ENCODE data around the gene HSD17B11.
"Not testable (repeated sequence)": the region's sequence is repeated elsewhere in the genome, so short reads cannot be mapped to it uniquely, and the experiment has no call there.

HSD17B11 gene

GRCh38 chr4:87406462-87406861, 15.5 kb upstream of the HSD17B11 start:
- FAIRE-seq (no peak), DNase-seq (ENCODE audit: low spot score) (no peak)

GRCh38 chr4:87405211-87405820, 14.3 kb upstream of the HSD17B11 start:
- FAIRE-seq (no peak), DNase-seq (ENCODE audit: low spot score) (no peak)

DNA sequence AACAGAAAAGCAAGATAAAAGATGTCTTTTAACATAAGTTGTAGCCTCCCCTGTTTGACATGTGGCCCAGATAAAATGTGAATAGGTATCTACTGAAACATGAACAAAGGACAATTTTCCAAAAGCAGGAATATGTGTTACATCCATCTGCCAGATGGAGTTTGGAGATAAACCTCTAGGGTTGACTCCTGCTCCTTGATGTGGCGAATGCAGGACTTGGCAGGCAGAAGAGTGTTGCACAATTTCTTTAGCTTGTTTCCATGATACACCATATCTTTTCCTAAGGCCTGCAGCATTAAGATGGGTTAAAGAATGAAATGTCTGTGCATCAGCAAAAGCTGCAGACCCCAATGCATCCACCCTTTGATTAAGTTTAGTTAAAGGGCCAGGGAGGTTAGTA, 12.7 kb upstream of the HSD17B11 start:
- not testable (repeated sequence) for FAIRE-seq; DNase-seq (ENCODE audit: low spot score)

- DNase-seq (ENCODE audit: low spot score) (no peak), FAIRE-seq (no peak)
Measured at GRCh38 chr4:87399954-87400353, 9.0 kb upstream of the HSD17B11 start.

DNA sequence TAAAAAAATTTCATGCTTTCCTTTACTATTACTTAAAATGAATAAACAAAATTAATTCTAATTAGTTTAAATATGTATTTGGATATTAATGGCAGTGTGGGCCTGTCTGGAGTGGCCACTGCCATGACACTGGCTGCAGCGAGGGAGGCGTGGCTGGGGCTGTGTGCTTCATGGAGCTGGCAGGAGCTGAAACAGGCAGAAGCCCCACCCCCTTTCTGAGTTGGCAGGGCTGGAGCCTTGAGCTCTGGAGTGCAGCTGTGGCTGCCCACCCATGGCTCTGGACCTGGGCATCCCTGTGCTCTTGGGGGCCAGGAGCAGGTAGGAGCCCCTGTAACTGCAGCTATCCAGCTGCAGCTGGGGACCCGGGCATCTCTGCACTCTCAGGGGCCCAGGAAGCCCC, 8.2 kb upstream of the HSD17B11 start:
- DNase-seq (ENCODE audit: low spot score) (no peak), FAIRE-seq (no peak)

GRCh38 chr4:87395851-87396250, 4.9 kb upstream of the HSD17B11 start:
- FAIRE-seq = not testable (repeated sequence)

GRCh38 chr4:87395073-87395472, 4.1 kb upstream of the HSD17B11 start:
- not testable (repeated sequence) for DNase-seq (ENCODE audit: low spot score); FAIRE-seq

More at GRCh38 chr4:87395851-87396250, 4.9 kb upstream of the HSD17B11 start:
- DNase-seq (ENCODE audit: low spot score) = not testable (repeated sequence)

DNA sequence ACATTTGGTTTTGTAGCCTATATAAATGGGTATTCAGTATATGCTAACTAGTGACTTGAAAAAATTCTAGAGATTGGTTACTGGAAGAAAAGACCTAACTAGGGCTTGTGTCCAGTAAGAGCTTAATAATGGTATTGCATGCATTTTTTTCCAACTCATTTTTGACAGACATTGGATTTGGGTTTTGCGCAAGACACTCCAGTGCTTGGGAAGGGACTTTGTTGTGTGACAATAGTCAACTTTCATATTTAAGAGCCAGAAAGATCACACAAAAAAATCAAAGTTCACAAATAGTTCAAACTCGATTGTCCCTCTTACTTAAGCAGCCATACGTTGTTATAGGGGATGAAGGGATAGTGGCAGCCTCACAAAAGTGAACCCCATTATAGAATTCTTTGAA, 1.2 kb upstream of the HSD17B11 start:
- no peak for FAIRE-seq
- no peak for DNase-seq (ENCODE audit: low spot score)

DNA sequence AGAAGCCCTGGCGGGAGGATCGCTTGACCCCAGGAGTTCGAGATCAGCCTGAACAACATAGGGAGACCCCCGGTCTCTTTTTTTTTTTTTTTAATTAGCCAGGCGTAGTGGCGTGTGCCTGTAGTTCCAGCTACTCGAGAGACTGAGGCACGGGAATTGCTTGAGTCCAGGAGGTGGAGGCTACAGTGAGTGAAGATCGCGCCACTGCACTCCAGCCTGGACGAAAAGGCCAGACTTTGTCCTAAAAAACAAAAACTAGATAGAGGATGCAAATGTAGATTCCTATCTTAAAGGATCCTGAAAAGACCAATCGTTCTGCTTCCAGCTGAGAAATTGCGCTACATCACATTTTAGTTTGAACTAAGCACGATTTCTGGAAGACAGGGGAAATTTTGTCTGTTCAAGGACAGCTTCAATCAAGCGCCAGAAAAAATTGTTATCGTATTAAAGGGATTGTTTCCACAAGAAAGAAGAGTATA, 627 bp upstream of the HSD17B11 start:
- no peak for DNase-seq (ENCODE audit: low spot score)
- FAIRE-seq = no peak

DNA sequence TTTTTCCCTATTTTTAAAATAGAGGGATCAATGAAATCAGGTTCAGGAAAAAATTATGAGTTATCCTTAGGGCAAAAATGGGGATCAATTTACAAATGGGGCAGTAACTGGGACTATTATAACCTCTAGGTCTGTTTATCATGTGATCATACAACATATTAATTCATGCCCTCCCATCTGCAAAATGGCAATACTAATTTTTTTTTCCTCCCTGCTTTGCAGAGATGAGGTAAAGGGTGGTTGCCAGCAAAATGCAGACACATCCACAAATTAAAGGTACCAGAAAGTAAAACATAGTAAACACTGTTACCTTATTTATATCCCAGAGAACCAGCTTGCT, 467 bp downstream of the HSD17B11 start:
- DNase-seq (ENCODE audit: low spot score) = no peak
- no peak for FAIRE-seq

DNA sequence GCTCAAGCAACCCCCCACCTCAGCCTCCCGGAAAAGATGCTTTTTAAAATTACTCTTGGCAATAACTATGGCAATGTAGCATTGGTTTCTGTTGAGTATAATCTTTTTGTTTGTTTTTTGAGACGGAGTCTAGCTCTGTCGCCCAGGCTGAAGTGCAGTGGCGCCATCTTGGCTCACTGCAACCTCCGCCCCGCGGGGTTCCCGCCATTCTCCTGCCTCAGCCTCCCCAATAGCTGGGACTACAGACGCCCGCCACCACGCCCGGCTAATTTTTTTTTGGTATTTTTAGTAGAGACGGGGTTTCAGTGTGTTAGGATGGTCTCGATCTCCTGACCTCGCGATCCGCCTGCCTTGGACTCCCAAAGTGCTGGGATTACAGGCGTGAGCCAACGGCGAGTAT, 933 bp downstream of the HSD17B11 start:
- not testable (repeated sequence) for DNase-seq (ENCODE audit: low spot score); FAIRE-seq

DNA sequence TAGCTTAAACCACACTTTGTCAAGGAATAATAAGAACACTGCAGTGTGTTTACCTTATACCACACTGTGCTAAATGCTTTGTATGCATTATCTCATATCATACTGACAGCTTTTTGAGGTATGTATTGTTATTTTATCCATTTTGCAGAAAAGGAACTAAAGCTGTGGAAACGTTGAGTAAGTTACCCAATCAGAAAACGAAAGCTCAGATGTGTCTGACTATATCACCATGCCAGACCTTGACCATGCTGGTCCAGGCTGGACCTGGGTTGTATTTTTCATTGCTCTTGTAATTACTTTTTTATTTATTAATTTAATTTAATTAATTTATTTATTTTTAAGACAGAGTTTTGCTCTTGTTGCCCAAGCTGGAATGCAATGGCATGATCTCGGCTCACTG, 2.1 kb downstream of the HSD17B11 start:
- DNase-seq (ENCODE audit: low spot score) = no peak
- FAIRE-seq = no peak

- FAIRE-seq = no peak
- no peak for DNase-seq (ENCODE audit: low spot score)
Measured at GRCh38 chr4:87387237-87387636, 3.8 kb downstream of the HSD17B11 start.

- DNase-seq (ENCODE audit: low spot score); FAIRE-seq: not testable (repeated sequence)
Measured at GRCh38 chr4:87384466-87385132, 6.4 kb downstream of the HSD17B11 start.

DNA sequence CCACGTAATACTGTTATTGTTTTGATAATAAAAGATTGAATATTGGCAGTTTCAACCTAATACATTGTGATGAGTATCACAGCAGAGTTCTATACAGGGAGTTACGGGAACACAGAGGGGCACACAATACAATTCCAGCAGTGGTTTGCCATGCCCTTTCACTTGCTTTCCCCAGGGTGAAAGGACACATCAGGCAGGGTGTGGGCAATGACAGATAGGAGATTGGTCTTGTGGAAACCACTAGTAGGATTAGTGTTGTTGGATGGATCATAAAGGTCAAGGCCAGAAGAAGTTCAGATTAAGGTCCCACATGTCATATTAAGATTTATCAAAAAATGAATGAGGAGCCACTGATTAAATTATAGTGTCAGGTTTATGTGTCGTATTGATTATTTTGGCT, 8.1 kb downstream of the HSD17B11 start:
- FAIRE-seq (no peak), DNase-seq (ENCODE audit: low spot score) (no peak)

DNA sequence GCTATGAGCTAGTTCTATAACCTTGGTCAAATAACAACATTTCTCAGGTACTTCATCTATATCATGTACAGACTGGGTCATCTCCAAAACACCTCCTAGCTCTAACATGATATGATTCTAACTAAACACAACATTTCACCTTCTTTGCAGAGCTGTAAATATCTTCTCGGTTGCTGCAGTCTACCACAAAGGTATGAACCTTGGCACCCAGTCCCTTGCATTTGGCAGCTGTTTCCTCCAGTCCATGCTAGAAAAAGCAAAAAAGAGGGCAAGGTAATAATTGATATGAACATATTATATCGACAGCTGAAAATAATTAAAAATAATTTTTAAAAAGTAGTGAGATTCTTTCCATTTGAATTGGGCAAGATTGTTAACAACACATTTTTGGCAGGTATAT, 8.9 kb downstream of the HSD17B11 start:
- FAIRE-seq (no peak), DNase-seq (ENCODE audit: low spot score) (no peak)

GRCh38 chr4:87377816-87378215, 13.2 kb downstream of the HSD17B11 start:
- no peak for FAIRE-seq
- no peak for DNase-seq (ENCODE audit: low spot score)

GRCh38 chr4:87375719-87376291, 15.2 kb downstream of the HSD17B11 start:
- DNase-seq (ENCODE audit: low spot score) = peak; percentile 37
- FAIRE-seq = peak; percentile 55

DNA sequence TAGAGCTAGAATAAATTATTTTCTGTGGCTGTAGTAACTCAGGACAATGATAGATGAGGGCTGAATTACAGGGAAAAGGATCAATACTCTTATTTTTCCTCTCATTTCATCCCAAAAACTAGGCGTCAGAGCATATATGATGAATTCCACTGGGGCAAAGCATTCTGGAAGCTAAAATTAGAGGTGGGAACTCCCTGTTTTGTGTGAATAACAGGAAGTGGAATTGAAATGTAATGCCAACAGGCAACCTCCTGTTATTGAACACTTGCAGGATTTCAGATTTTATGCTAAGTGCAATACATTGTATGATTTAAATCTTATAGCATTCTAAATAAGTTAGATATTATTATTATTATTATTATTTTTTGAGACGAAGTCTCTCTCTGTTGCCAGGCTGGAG, 20.9 kb downstream of the HSD17B11 start:
- FAIRE-seq (no peak), DNase-seq (ENCODE audit: low spot score) (no peak)

GRCh38 chr4:87366521-87367162, 24.3 kb downstream of the HSD17B11 start:
- DNase-seq (ENCODE audit: low spot score) (no peak), FAIRE-seq (no peak)

- FAIRE-seq = no peak
- DNase-seq (ENCODE audit: low spot score) = no peak
Measured at GRCh38 chr4:87365348-87365747, 25.6 kb downstream of the HSD17B11 start.

- FAIRE-seq = no peak
Measured at GRCh38 chr4:87363552-87363951, 27.4 kb downstream of the HSD17B11 start.

More at GRCh38 chr4:87363552-87363951, 27.4 kb downstream of the HSD17B11 start:
- no peak for DNase-seq (ENCODE audit: low spot score)

Measured in RCC 7860 (cell line).